RWPE2 (cell line): ENCODE results near the gene WDR37.

Source experiments
- ATAC-seq: fragments of 200-7000 bp; cut with Tn5 transposase; 3 replicates; pipeline ENCODE4 v1.9.1; 2021; ENCODE audit warnings: low read depth
- DNase-seq: peaks from one replicate; pipeline ENCODE4 v3.0.0-alpha.2; 2020; ENCODE audit warnings: low spot score
- H3K27ac ChIP-seq: fragments of 450-650 bp; 2 replicates; pipeline ENCODE4 v1.5.1; 2017; ENCODE audit warnings: mild to moderate bottlenecking; ENCODE audit not compliant: poor library complexity, severe bottlenecking
- H3K27me3 ChIP-seq: fragments of 250-450 bp; sonication (Bioruptor Pico); 2 replicates; pipeline ENCODE4 v1.5.1; 2021; ENCODE audit warnings: mild to moderate bottlenecking, moderate library complexity; ENCODE audit not compliant: insufficient read depth, poor library complexity, severe bottlenecking
- H3K36me3 ChIP-seq: fragments of 250-450 bp; sonication (Bioruptor Pico); 2 replicates; pipeline ENCODE4 v1.5.1; 2020; ENCODE audit warnings: low read depth, mild to moderate bottlenecking, moderate library complexity
- H3K4me1 ChIP-seq: fragments of 250-450 bp; sonication (Bioruptor Pico); 2 replicates; pipeline ENCODE4 v1.5.1; 2021; ENCODE audit warnings: mild to moderate bottlenecking, moderate library complexity; ENCODE audit not compliant: insufficient read depth, poor library complexity, severe bottlenecking
- H3K4me3 ChIP-seq: fragments of 250-450 bp; sonication (Bioruptor Pico); 2 replicates; pipeline ENCODE4 v1.5.1; 2021; ENCODE audit warnings: mild to moderate bottlenecking, moderate library complexity; ENCODE audit not compliant: severe bottlenecking
- H3K9me3 ChIP-seq: fragments of 250-450 bp; sonication (Bioruptor Pico); 2 replicates; pipeline ENCODE4 v1.5.1; 2021; ENCODE audit warnings: mild to moderate bottlenecking, moderate library complexity; ENCODE audit not compliant: severe bottlenecking
- TF ChIP-seq, protein P1 (sequence below): fragments of 450-650 bp; IDR thresholded peaks from one replicate; pipeline ENCODE4 v1.5.1; 2017; ENCODE audit warnings: mild to moderate bottlenecking, moderate library complexity; ENCODE audit not compliant: poor library complexity, severe bottlenecking

Gene WDR37

GRCh38 chr10:1090696-1091095, 34.5 kb downstream of the WDR37 start:
- peaks cover 48% of the 10 kb centered on the region for H3K36me3 ChIP-seq
- TF ChIP-seq, protein P1, sequence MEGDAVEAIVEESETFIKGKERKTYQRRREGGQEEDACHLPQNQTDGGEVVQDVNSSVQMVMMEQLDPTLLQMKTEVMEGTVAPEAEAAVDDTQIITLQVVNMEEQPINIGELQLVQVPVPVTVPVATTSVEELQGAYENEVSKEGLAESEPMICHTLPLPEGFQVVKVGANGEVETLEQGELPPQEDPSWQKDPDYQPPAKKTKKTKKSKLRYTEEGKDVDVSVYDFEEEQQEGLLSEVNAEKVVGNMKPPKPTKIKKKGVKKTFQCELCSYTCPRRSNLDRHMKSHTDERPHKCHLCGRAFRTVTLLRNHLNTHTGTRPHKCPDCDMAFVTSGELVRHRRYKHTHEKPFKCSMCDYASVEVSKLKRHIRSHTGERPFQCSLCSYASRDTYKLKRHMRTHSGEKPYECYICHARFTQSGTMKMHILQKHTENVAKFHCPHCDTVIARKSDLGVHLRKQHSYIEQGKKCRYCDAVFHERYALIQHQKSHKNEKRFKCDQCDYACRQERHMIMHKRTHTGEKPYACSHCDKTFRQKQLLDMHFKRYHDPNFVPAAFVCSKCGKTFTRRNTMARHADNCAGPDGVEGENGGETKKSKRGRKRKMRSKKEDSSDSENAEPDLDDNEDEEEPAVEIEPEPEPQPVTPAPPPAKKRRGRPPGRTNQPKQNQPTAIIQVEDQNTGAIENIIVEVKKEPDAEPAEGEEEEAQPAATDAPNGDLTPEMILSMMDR, result no peak
- no peaks in the 10 kb centered on the region for H3K27me3 ChIP-seq
- H3K27ac ChIP-seq, result no peak overlapping the region
- H3K9me3 ChIP-seq, result no peaks in the 10 kb centered on the region
- DNase-seq (no peak), ATAC-seq (no peak)
- no peaks in the 10 kb centered on the region for H3K4me1 ChIP-seq
- H3K4me3 ChIP-seq, result no peak overlapping the region

GRCh38 chr10:1093696-1094095, 37.5 kb downstream of the WDR37 start:
- peaks cover 40% of the 10 kb centered on the region for H3K36me3 ChIP-seq

DNA sequence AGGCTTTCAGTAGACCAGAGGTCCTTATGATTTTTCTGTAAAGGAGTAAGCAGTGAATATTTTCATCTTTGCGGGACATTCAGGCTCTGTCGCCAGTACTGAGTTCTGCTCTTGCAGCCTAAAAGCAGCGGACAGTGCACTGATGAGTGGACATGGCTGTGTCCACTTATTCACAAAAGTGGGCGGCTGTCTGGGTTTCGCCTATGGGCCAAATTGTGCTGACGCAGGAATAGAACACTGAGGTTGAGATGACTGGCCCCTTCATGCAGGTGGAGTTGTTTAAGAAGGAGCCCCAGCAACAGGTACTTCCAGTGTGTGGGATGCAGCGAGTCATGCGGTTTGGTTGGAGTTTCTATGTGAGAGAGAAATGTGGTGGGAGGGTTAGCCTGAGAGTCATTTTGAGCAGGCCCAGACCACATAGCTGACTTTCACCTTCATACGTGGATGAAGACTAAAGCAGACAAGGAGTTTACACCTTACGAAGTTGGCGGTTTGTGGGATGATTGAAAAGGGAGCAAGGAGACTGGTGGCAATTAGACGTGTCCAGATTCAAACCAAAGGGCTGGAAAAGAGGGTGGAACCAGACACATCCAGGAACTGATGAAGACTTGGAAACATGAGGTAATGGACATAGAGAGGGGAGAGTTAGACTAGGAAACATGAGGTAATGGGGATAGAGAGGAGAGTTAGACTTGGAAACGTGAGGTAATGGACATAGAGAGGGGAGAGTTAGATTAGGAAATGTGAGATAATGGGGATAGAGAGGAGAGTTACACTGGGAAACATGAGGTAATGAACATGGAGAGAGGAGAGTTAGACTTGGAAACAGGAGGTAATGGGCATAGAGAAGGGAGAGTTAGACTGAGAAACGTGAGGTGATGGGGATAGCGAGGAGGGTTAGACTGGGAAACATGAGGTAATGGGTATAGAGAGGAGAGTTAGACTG, 38.2 kb downstream of the WDR37 start:
- H3K27ac ChIP-seq, result no peak overlapping the region
- H3K4me3 ChIP-seq, result no peak overlapping the region
- DNase-seq, result no peak
- no peak for ATAC-seq
- H3K4me1 ChIP-seq, result no peaks in the 10 kb centered on the region
- H3K9me3 ChIP-seq, result no peaks in the 10 kb centered on the region
- TF ChIP-seq, protein P1, result no peak
- H3K27me3 ChIP-seq, result no peaks in the 10 kb centered on the region
- H3K36me3 ChIP-seq, result peaks cover 47% of the 10 kb centered on the region

More at GRCh38 chr10:1093696-1094095, 37.5 kb downstream of the WDR37 start:
- no peaks in the 10 kb centered on the region for H3K4me1 ChIP-seq
- H3K27ac ChIP-seq, result no peak overlapping the region
- no peak for ATAC-seq
- DNase-seq, result no peak
- H3K27me3 ChIP-seq, result no peaks in the 10 kb centered on the region
- no peak overlapping the region for H3K4me3 ChIP-seq
- no peaks in the 10 kb centered on the region for H3K9me3 ChIP-seq
- TF ChIP-seq, protein P1, result no peak

DNA sequence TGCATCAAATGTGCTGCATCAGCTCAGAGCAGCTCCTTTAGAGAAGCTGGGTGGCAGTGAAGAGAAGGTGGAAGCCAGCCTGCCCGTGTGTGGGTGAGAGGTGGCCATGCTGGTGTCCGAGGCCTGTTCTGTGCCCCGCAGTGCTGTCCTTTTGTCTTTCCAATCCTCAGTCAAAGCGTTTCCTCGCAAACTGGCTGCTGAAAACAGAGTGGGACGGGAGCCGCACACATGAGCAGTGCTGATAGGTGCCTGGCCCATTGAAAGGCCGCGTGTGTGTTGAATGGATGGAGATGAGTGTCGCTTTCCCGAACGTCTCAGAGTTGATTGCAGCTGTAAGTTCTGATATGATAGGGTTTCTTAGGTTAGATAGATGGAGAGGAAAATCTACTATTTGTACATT, 39.3 kb downstream of the WDR37 start:
- Histone ChIP-seq H3K27ac (no peak overlapping the region), H3K9me3 (no peaks in the 10 kb centered on the region), H3K4me1 (no peaks in the 10 kb centered on the region), H3K36me3 (peaks cover 47% of the 10 kb centered on the region), H3K27me3 (no peaks in the 10 kb centered on the region), H3K4me3 (no peak overlapping the region)
- DNase-seq (no peak), ATAC-seq (no peak)
- TF ChIP-seq, protein P1, result no peak
